K562 (cell line): ENCODE measurements around the gene PLEKHA7. TPM values are rescaled to one million over a fixed set of nuclear protein-coding genes. Genes with fewer than 3 reads are reported as not detected.

Experiments
- ATAC-seq: fragments of 200-7000 bp; cut with Tn5 transposase; 3 replicates; pipeline ENCODE4 v1.9.1; 2020; ENCODE audit warnings: moderate library complexity
- BruUV-seq: library from RNA; stranded (reverse); fragments of 400-500 nt; replicated peaks from 2 replicates; lab custom pipeline; 2021; lab: Mats Ljungman, UMichigan
- CTCF ChIA-PET: fragments of 300-600 bp; formaldehyde crosslinking; extraction: SDS; loops from one replicate; lab custom pipeline; 2021; ENCODE audit warnings: low intra/inter-chr PET ratio; lab: Yijun Ruan, JAX
- POLR2A ChIA-PET: fragments of 300-600, 350-650 bp; sonication (Branson Sonifier 250); formaldehyde crosslinking; extraction: SDS; loops from one replicate; lab custom pipeline; 2021; ENCODE audit warnings: antibody characterized with exemption, inconsistent platforms; lab: Yijun Ruan, JAX
- DNase-seq, 4 experiments: peaks; one replicate each; pipeline versions ENCODE4 v3.0.0 to v3.0.0-alpha.2; 2011 to 2018; ENCODE audit warnings: low spot score in 3 of 4, mixed read lengths in 3 of 4; ENCODE audit errors: extremely low read depth in 1 of 4
- FAIRE-seq: peaks from 2 replicates; lab custom pipeline; 2011; peaks lifted over from hg19 to GRCh38; lab: Jason Lieb, UNC
- H2AFZ ChIP-seq: 2 replicates; pipeline ENCODE4 v1.6.0; 2011; ENCODE audit warnings: low read depth, low read length, control low read depth, inconsistent platforms
- H3K27ac ChIP-seq: fragments of 200-600 bp; 3 replicates; pipeline ENCODE4 v1.8.0; 2011; ENCODE audit warnings: low read depth, mild to moderate bottlenecking, control low read depth, inconsistent platforms, low read length, moderate library complexity, mixed read lengths; ENCODE audit errors: extremely low read depth
- H3K27me3 ChIP-seq, 2 experiments: fragments of 300-600 bp in 1 of 2; 2 replicates in 1 of 2; 3 replicates in 1 of 2; pipeline versions ENCODE4 v1.6.0 to v1.8.0; 2011; ENCODE audit warnings: inconsistent platforms in 2 of 2, low read length in 2 of 2, mild to moderate bottlenecking in 1 of 2, mixed read lengths in 1 of 2, moderate library complexity in 1 of 2; ENCODE audit not compliant: control insufficient read depth in 2 of 2, insufficient read depth in 2 of 2
- H3K36me3 ChIP-seq: fragments of 300-600 bp; 3 replicates; pipeline ENCODE4 v1.8.0; 2011; ENCODE audit warnings: mild to moderate bottlenecking, low read length, inconsistent platforms; ENCODE audit not compliant: control insufficient read depth, insufficient read depth
- H3K4me1 ChIP-seq, 2 experiments: fragments of 200-600 bp in 1 of 2; replicated peaks in 1 of 2; 2 replicates in 1 of 2; 3 replicates in 1 of 2; pipeline versions ENCODE4 v1.5.1 to v1.8.0; 2011; ENCODE audit warnings: inconsistent platforms in 2 of 2, low read length in 2 of 2, mild to moderate bottlenecking in 1 of 2, mixed read lengths in 1 of 2, moderate library complexity in 1 of 2; ENCODE audit not compliant: control insufficient read depth in 2 of 2, insufficient read depth in 2 of 2
- H3K4me2 ChIP-seq: 2 replicates; pipeline ENCODE4 v1.6.1; 2011; ENCODE audit warnings: low read length, control low read depth, inconsistent platforms, mixed read lengths; ENCODE audit not compliant: insufficient read depth
- H3K4me3 ChIP-seq: fragments of 200-600 bp; sonication (generic), shearing (Covaris generic); 2 replicates; pipeline ENCODE4 v1.5.1; 2016; ENCODE audit warnings: control low read depth, inconsistent platforms
- H3K79me2 ChIP-seq: fragments of 200-600 bp; 3 replicates; pipeline ENCODE4 v1.8.0; 2011; ENCODE audit warnings: low read length, inconsistent platforms; ENCODE audit not compliant: control insufficient read depth, insufficient read depth
- H3K9ac ChIP-seq, 2 experiments: 2 replicates each; pipeline versions ENCODE4 v1.6.0 to v1.6.1; 2011; ENCODE audit warnings: low read depth in 2 of 2, low read length in 2 of 2, control low read depth in 1 of 2, inconsistent platforms in 1 of 2, mild to moderate bottlenecking in 1 of 2, mixed read lengths in 1 of 2; ENCODE audit not compliant: insufficient read depth in 1 of 2
- H3K9me1 ChIP-seq: one replicate; pipeline ENCODE4 v1.6.0; 2011; ENCODE audit warnings: inconsistent platforms, mild to moderate bottlenecking, low read length, moderate library complexity; ENCODE audit not compliant: control insufficient read depth, insufficient read depth
- H3K9me3 ChIP-seq: replicated peaks from 2 replicates; pipeline ENCODE4 v1.5.1; 2011; ENCODE audit warnings: low read depth, low read length, inconsistent platforms; ENCODE audit not compliant: control insufficient read depth, insufficient read depth
- H4K20me1 ChIP-seq: replicated peaks from 2 replicates; pipeline ENCODE4 v1.6.1; 2011; ENCODE audit warnings: low read length, inconsistent platforms, mixed read lengths; ENCODE audit not compliant: control insufficient read depth, insufficient read depth
- CEBPB ChIP-seq: fragments of 450-650 bp; IDR thresholded peaks from 2 replicates; pipeline ENCODE4 v1.6.1; 2016; ENCODE audit warnings: missing genetic modification characterization, missing compliant biosample characterization
- CEBPG ChIP-seq, 3 experiments: fragments of 200-800 bp in 1 of 3; sonication (Bioruptor generic) in 1 of 3; sonication (generic) in 1 of 3; formaldehyde crosslinking in 1 of 3; IDR thresholded peaks in 2 of 3; conservative IDR thresholded peaks in 1 of 3; 2 replicates each; pipeline versions ENCODE4 v1.6.1 to v1.8.0; 2016 to 2022; ENCODE audit warnings: missing compliant biosample characterization in 2 of 3, missing genetic modification characterization in 2 of 3, mild to moderate bottlenecking in 1 of 3, missing genetic modification reagents in 1 of 3
- ZBTB2 ChIP-seq: fragments of 450-650 bp; IDR thresholded peaks from 2 replicates; pipeline ENCODE4 v1.6.1; 2016; ENCODE audit warnings: antibody characterized with exemption
- WGBS: fragments of 100-300 bp; shearing (Covaris generic); methylation state at CpG from one replicate; pipeline ENCODE4 v1.1.6; 2016; ENCODE audit warnings: low coverage, mixed read lengths; ENCODE audit not compliant: insufficient coverage; ENCODE audit errors: missing lambda C conversion rate; 5-methylcytosine and 5-hydroxymethylcytosine counted together
- in situ Hi-C: fragments of 300-500 bp; cut with MboI; formaldehyde crosslinking; loops from 4 replicates; pipeline ENCODE4 v1.15.0; 2018; ENCODE audit warnings: inconsistent platforms, mixed read lengths
- intact Hi-C: fragments of 100-400 bp; cut with micrococcal nuclease; formaldehyde crosslinking; loops from 2 replicates; pipeline ENCODE4 v1.14.2; 2022
- polyA plus RNA-seq, 8 experiments: library from polyadenylated mRNA; depleted of rRNA in 4 of 8; stranded (reverse) in 5 of 8; unstranded in 3 of 8; fragments of >200 nt; fragmentation: Nextera tagmentation in 2 of 8; fragmentation: Illumina TruSeq in 1 of 8; extraction: Ambion mirVana in 2 of 8; extraction: Trizol in 1 of 8; gene quantifications; 2 replicates each; pipeline versions ENCODE4 v1.2.1 to v1.2.3, GENCODE V29; 2011 to 2014; ENCODE audit warnings: inconsistent platforms in 1 of 8, missing spikeins in 1 of 8
- total RNA-seq, 7 experiments: library from RNA; depleted of rRNA in 6 of 7; stranded (reverse); fragments of >200 nt in 6 of 7; fragmentation: Illumina TruSeq in 2 of 7; extraction: Trizol in 2 of 7; gene quantifications; 2 replicates each; pipeline versions ENCODE4 v1.2.1 to v1.2.3, GENCODE V29; 2011 to 2021; ENCODE audit warnings: low replicate concordance in 1 of 7
- TF ChIP-seq, protein P1 (sequence below), 2 experiments: fragments of 450-650 bp in 1 of 2; sonication (generic) in 1 of 2; formaldehyde crosslinking in 1 of 2; IDR thresholded peaks in 1 of 2; conservative IDR thresholded peaks in 1 of 2; 2 replicates each; pipeline versions ENCODE4 v1.6.1 to v1.8.1; 2016 to 2023; ENCODE audit warnings: mild to moderate bottlenecking in 2 of 2, moderate library complexity in 2 of 2, inconsistent platforms in 1 of 2, missing genetic modification reagents in 1 of 2

The PLEKHA7 gene
- total and polyA plus RNA-seq, 9 of the 15 experiments (the other 6 are each of a cell fraction or from before 2014, with no cell fraction given), result 0.06 to 0.77 (median 0.20) TPM; not detected in 1

- Histone ChIP-seq H3K27me3 (no peaks in the 10 kb centered on the region), H3K9me1 (no peaks in the 10 kb centered on the region), H3K9me3 (no peaks in the 10 kb centered on the region), H3K4me1 (peaks cover 11 to 12% of the 10 kb centered on the region in 2 experiments; a peak in 4 of 5 replicates), H3K27ac (no peak overlapping the region), H4K20me1 (peaks cover 3% of the 10 kb centered on the region; the same call in 1 of the 2 replicates), H2AFZ (no peak overlapping the region), H3K36me3 (peaks cover 67% of the 10 kb centered on the region), H3K9ac (no peak overlapping the region), H3K4me2 (no peak overlapping the region), H3K4me3 (no peak overlapping the region), H3K79me2 (peaks cover 86% of the 10 kb centered on the region)
- DNase-seq (no peak), FAIRE-seq (no peak), ATAC-seq (no peak)
- TF ChIP-seq CEBPB (tag), result peak; percentile 40; the same call in 1 of the 2 replicates
- TF ChIP-seq, protein P1, sequence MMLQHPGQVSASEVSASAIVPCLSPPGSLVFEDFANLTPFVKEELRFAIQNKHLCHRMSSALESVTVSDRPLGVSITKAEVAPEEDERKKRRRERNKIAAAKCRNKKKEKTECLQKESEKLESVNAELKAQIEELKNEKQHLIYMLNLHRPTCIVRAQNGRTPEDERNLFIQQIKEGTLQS (IDR thresholded peaks at IDR 0.05), result peak; percentile 83
- TF ChIP-seq, protein P1 (CRISPR knock-in tag; conservative IDR thresholded peaks at IDR 0.05), result no peak
- TF ChIP-seq CEBPG (CRISPR knock-in tag; IDR thresholded peaks at IDR 0.05), result no peak
- TF ChIP-seq CEBPG (tag; conservative IDR thresholded peaks at IDR 0.05 in 1 of 2, IDR thresholded peaks at IDR 0.05 in 1 of 2), result peak in 1 of 2 experiments; percentile 56; a peak in 2 of 4 replicates
- no peak for TF ChIP-seq ZBTB2
- POLR2A ChIA-PET, result interaction anchor here (0.9 kb wide), 1 partner anchor 10 kb away, joined by 3 read pairs; no protein-coding TSS in a partner anchor
- intact Hi-C loops (no loop called here), in situ Hi-C loops (no loop called here)
- CTCF ChIA-PET, result no interaction called here
- WGBS, result 75% methylated on average over 4 of the region's 4 CpGs
- no TSS peak for BruUV-seq
Measured at GRCh38 chr11:16743478-16743877, 270.7 kb downstream of the PLEKHA7 start.
